HS-27A (cell line): ENCODE data around the gene TSPOAP1.

Source experiments
- DNase-seq: peaks from one replicate; pipeline ENCODE4 v3.0.0-alpha.2; 2012; ENCODE audit warnings: low read depth, missing footprints

TSPOAP1 gene

GRCh38 chr17:58328195-58329034 is at the start of gene TSPOAP1:
TSS of gene TSPOAP1 (minus strand) at chr17:58328795. CDS start at chr17:58327920, 875 bp downstream.
- DNase-seq, result no peak

- no peak for DNase-seq
Measured at GRCh38 chr17:58377661-58378060, 49.1 kb upstream of the TSPOAP1 start.

- no peak for DNase-seq
Measured at GRCh38 chr17:58377093-58377601, 48.6 kb upstream of the TSPOAP1 start.

GRCh38 chr17:58376472-58377000 is 47.9 kb upstream of the TSPOAP1 start:
- DNase-seq, result no peak

- DNase-seq, result no peak
Measured at GRCh38 chr17:58375811-58376210, 47.2 kb upstream of the TSPOAP1 start.

GRCh38 chr17:58375256-58375655 is 46.7 kb upstream of the TSPOAP1 start:
- DNase-seq, result no peak

GRCh38 chr17:58373923-58374322 is 45.3 kb upstream of the TSPOAP1 start:
- DNase-seq, result no peak

- DNase-seq, result no peak
Measured at GRCh38 chr17:58373003-58373402, 44.4 kb upstream of the TSPOAP1 start.

- no peak for DNase-seq
Measured at GRCh38 chr17:58371300-58371950, 42.8 kb upstream of the TSPOAP1 start.

GRCh38 chr17:58370716-58371115 is 42.1 kb upstream of the TSPOAP1 start:
- DNase-seq, result no peak

- no peak for DNase-seq
Measured at GRCh38 chr17:58370309-58370708, 41.7 kb upstream of the TSPOAP1 start.

- no peak for DNase-seq
Measured at GRCh38 chr17:58369214-58370031, 40.8 kb upstream of the TSPOAP1 start.

- DNase-seq, result no peak
Measured at GRCh38 chr17:58368860-58369213, 40.2 kb upstream of the TSPOAP1 start.

- DNase-seq, result no peak
Measured at GRCh38 chr17:58367461-58367860, 38.9 kb upstream of the TSPOAP1 start.

GRCh38 chr17:58365980-58366595 is 37.5 kb upstream of the TSPOAP1 start:
- DNase-seq, result no peak

- no peak for DNase-seq
Measured at GRCh38 chr17:58365185-58365979, 36.8 kb upstream of the TSPOAP1 start.

- DNase-seq, result no peak
Measured at GRCh38 chr17:58364270-58364942, 35.8 kb upstream of the TSPOAP1 start.

- DNase-seq, result no peak
Measured at GRCh38 chr17:58363457-58364185, 35.0 kb upstream of the TSPOAP1 start.

- no peak for DNase-seq
Measured at GRCh38 chr17:58362368-58363014, 33.9 kb upstream of the TSPOAP1 start.
